GM18517 (cell line): ENCODE results near the gene AATF.

Source experiments
- ATAC-seq: cut with Tn5 transposase; IDR thresholded peaks from one replicate; pipeline ENCODE4 v1.9.1; 2021; ENCODE audit warnings: mild to moderate bottlenecking, moderate library complexity; ENCODE audit not compliant: unreplicated experiment

The AATF gene

GRCh38 chr17:36930583-36930900, 18.2 kb upstream of the AATF start:
- no peak for ATAC-seq

DNA sequence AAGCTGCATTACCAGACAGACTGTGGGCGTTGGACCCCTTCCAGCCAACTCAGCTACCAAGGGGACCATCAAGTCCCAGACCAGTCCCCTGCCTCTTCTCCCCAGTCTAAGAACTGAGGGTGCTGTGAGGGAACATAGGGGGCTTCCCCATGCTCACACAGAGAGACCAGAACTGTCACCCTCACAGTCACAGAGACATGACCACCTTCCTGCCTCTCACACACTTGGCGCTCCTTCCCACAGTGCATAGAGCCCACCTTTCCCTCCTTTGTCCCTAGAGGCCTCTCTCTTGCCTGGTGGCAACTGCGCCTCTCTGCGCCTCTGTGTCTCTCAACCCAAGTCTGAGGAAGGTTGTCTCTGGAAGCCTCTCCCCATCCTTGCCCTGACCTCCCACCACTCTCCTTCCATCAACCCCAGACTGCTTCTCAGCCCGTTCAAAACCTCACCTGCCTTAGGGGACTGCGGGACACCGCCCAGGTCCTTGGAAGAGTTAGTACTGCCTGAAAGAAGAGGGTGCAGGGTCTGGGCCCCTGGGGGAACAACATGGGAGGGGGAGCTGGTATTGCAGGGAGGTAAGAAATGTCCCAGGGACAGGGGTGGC, 17.6 kb upstream of the AATF start:
- no peak for ATAC-seq

DNA sequence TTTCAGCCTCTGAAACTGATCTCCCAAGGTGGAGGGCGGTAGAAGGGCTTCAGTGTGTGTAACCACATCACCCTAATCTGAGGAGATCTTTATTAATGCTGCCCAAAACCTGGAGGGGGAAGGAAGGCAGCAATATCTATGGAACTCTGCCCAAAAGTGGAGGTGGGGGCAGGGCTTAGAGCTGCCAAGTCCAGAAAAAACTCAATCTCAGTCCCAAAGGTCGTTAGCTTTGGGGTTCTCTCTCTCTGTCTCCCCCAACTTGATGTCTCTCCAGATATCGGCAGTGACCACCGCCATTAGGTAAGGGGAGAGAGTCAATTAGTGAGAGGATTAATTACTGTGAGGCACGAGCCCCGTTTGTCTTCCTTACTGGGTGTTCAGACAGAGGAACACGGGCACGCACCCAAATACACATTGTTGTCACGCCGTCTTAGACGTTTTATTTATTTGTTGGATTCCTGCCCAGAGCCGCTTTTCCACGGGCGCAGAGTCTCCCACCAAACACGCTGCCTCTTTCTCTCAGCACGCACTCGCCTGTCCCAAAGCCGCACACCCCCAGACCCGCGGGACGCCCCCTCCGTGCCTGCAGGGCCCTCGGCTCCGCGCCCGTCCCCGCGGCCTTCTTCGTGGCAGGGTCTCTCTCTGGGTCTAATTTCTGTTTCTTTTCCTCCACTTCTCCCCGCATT, 16.9 kb upstream of the AATF start:
- ATAC-seq: no peak

DNA sequence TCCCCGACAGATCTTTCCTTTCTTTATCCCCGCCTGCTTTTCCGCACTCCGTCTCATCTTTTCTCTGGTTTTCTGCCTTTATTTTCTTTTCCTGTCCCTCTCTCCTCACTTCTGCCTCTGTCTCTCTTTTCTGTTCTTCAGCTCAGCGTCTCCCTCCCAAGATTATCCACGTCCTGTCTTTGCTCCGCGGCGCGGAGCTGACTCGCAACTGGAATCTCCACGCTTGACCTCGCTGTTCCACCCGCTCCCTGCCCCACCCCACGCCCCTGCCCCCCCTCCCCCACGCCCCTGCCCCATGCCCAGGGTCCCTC, 16.4 kb upstream of the AATF start:
- no peak for ATAC-seq

DNA sequence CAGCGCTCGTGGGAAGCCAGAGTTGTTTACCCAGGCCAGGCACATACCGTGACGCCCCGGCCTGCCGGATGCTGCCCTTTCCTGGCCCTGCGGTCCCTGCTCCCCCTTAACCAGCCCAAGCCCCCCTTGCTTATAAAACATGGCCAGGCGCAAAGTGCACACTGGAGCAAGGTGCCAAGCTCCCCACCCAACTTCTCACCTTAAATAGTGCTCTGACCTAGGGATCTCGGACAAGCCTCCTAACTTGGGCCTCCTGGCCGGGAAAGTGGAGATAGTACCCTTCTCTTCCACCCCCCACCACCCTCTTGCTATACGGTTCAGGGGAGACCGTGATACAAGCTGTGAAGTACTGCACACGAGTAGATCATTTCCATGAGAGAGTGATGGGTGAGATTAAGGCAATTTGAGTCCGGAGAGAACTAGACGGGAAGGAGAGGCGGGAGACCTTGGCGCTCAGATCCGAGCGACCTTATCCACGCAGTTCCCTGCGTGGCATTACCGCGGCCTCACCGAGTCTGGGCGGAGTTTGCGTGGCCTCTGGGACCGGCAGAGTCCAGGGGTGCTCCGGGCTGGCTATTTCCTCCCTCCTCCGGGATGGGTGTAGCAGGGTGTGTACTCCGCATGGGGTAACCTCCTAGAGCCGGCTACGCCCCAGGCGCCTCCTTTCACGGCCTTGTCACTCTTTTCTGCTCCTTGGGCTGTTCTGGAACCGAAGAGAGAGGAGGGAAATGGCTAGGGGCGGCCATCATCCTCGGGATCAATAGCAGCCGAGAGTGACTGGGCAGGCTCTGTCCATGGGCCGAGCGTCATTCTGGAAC, 15.9 kb upstream of the AATF start:
- ATAC-seq: no peak

DNA sequence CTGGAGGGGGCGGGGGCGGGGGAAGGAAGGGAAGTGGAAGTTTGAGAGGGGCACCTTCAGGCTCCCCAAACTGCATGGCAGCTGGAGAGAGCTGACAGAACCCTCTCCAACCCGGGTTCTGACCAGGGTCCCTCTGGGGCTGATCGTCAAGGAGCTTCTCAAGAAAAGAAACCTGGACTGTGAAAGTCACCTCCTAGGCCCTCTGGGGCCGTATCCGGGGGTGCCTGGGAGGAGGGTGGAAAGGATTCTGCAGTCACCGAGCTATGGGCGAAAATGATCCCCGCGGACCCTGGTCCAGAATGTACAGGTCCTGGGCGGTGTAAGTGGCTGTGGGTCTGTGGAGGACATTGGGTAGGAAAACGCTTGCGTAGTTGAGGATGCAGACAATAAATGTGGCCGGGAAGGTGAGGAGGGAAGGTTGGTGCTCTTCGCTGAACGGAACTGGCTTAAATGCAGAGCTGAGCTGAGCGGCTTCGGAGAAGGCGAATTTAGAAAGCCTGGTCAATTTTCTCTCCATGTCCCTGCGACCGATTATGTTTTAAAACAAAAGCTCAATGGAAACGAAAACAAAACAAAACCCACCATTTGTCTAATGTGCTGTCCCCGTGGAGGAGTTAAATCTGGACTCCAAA, 15.1 kb upstream of the AATF start:
- no peak for ATAC-seq

DNA sequence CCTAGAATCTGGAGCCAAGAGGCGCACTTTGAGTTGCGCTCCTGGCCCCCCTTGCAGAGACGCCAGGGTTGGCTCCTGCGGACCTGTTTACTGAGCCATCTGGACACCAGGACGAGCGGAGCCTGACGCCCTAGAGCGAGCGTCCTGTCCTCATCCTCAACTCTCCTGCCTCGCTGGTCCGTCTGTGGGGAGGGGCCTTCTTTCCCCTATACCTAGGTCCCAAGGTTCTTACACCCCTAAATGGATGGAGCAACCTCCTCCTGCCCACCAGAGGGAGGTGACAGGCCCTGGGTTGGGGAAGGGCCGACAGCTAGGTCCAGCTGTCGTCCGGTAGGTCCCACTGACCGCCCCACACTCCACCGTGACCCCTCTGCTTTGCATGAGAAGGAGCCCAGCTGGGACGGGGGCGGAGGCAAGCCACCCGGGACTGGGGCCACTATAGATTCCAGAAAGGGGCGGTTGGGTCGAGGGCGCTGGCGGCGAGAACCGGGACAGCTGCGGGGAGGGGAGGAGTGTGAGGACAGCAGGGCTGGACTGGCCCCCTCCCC, 14.5 kb upstream of the AATF start:
- ATAC-seq: no peak

DNA sequence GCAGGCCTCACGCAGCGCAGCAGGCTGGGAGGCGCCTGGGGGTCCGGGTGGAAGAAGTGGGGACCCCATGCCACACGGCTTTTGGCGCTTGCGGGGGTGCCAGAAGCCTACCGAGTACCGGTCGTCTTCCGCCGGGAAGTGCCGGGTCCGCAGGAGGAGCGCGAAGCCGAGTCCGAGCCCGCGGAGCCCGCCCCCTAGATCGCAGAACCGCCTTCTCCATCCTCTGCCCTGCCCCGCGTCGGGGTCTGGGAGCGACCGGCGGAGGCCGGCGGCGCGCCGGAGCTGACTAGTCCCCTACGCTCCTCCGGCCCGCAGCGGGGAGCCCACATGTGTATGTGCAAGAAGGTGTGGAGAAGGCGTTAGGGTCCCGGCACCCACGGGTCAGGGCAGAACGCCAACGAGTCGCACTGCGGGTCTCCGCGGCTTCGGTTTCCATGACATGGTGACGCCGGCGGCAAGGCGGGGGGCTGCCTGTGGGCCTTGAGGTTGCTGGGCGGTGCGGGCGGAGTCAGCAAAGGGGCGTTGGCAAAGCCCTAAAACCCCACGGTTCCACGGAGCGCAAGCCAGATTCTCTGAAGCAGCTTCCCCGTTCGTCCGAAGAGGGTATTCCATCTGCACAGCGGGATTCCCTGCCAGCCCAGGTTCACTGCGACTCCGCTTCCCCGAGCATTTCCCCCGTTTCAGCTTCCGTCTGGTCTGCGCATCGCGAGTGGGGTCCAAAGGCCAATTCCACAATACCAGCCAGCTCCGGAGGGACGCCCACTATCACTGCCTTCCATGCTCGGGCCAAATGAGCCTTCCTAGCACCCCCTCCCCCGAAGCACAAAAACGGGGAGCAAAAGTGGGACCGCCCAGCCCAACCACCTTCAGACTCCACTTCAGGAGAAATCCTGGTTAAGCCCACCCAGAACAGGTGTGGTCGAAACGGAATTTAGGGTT, 13.8 kb upstream of the AATF start:
- ATAC-seq: no peak

DNA sequence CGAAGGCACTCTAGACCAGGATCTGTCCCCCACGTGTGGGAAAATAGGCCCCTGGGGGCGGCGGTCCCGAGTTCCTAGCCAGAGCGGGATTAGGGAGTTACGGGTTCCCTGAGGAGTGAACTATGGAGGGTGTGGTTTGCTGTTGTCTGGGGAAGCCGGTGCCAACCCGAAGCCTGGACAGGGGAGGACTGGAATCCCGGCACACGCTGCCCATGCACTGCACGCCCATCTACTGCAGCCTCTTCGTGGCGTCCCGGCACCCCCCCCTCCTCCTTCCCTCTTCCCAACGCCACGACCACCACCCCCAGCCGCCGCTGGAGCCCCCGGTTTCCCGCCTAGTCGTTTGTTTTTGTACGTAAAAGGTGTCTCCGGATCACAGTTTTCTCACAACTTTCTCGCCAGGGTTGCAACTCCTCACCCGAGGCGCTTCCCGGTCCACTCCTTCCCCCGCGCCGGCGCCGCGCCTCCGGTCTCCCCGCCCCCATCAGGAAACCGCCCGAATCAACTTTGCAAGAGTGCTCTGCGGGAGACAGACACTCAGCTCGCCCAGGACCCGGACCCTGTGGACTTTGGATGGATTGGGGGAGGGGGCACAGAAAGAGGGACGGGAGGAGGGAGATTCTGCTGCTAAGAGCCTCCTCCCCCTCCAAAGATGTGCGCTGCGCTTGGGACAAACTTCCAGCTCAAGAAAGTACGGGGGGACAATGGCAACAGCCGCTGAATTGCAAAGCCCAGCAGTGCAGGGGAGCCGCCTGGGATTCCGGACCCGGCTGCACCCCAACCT, 12.9 kb upstream of the AATF start:
- no peak for ATAC-seq

GRCh38 chr17:36936455-36937000, 12.2 kb upstream of the AATF start:
- no peak for ATAC-seq

DNA sequence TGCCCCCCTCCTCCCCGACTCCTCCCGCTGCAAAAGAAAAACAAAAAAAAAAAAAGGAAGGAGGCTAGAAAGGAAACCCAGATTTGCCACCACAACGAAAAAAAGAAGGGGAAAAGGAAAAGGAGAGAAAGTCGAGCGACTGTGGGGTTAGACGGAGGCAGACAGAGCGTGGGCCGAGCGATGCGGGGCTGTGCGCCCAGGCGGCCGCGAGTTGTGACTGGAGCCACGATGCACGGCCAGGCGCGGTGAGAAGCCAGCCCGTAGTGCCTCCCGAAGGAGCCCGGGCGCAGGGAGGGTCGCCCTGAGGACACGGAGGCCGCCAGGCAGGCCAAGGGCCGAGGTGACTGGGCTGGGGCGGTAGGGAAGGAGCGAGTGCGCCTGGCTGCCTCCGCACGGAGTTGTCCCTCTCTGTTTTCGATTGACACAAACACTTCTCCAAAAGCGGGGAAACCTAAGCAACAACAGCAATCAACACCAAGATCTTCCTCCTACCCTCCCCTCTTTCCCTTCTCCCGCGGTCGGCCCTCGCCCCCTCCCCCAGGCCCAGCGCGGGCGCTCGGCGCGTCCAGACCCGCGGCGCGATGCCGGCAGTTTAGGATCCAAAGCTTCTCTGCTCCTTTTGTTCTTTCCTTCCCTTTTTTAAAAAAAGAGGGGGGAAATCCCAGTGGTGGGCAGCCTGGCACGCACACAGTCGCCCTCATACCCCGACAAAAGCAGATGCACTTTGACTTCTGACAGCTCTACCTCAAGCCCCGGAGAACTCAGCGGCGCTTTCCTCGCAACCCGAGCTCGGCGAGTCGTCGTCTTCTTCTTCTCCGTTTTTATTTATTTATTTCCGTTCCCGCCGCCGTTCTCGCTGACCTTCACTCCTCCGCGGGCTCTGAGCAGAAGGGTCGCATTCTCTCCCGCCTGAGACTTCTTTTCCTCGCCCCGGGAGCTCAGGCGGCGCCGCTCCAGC, 11.5 kb upstream of the AATF start, which contains the start of gene LHX1:
Gene LHX1 (plus strand): TSS at position 475 of the 958 bp plus-strand sequence. CDS start 723 bp downstream, outside the sequence.
- ATAC-seq: no peak

DNA sequence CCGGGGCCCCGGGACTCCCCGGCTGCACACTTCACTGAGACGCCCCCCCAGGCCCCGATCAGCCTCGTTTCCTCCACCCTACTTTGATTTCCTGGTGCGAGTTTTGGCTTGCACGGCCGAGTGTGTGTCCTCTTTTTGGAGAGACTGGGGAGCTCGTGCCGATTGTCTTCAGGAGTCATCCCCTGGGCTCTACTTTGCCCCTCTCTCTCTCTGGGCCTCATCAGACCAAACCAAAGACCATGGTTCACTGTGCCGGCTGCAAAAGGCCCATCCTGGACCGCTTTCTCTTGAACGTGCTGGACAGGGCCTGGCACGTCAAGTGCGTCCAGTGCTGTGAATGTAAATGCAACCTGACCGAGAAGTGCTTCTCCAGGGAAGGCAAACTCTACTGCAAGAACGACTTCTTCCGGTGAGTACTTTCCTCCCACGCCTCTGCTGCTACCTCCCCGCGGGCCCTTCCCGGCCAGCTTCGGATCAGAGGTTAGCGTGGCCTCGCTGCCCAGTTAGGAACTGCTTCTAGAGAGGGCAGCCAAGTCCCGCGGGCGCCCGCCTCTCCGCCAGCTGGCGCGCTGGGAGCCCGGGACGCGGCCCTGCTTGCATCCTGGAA, 10.7 kb upstream of the AATF start:
- ATAC-seq: no peak

DNA sequence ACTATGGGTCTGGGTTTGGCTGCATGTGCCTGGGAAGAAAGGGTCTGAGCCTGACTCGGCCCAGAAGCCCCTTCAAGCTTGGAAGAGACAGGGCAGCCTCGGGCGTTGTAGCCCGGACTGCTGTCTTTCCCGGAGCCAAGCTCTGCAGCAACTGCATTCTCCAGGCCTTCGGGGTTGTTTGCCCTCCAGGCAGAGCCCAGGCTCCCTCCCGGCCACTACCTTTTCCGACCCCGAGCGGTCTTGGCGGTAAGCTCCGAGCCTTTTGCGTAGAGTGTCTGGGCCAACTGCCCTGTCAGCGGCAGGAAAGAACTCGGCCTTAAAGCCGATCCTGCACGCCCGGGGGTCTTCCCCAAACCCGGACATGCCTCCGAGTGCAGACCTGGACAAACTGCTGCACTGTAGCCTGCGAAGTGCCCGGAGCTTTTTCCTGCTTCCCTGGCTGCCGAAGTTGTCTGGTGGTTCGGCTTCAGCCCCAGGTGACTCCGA, 10.1 kb upstream of the AATF start:
- ATAC-seq: no peak

DNA sequence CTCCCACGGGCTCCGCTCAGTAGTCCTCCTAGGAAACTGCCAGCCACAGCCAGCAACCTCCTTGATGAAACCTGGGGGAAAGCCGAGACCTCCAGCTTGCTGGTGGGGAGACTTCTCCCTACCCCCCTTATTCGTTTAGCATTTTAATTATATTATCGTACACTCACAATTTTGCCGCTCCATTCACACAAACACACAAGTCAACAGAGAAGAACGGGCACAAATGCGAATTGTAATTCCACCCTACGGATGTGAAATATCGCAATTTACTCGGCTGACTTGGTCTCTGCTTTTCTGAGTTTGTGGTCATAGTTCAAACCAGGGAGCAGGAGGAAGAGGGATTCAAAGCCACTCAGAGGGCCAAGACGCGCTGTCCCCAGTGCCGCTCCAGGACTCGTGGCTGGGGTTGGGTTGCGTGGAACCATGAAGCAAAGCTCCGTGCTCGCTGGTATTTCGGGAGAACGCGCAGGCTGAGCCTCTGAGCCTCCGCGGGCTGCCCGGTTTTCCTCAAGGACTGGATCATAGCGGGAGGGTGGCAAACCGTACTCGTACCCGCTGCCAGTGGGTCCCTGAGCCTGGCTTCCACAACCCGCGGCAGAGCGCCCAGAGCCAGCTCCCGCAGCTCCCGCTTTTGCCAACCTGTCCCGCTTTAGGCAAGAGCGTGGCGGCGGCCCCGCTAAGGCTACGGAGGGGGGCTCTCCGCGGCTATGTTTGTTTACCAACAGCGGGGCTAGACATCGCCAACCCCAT, 9.5 kb upstream of the AATF start:
- no peak for ATAC-seq

- ATAC-seq: no peak
Measured at GRCh38 chr17:36939802-36940312, 8.9 kb upstream of the AATF start.

GRCh38 chr17:36940313-36941264, 8.2 kb upstream of the AATF start:
- no peak for ATAC-seq
